ENCODE measurements around the gene TSPAN15.

TSPAN15 gene

DNA sequence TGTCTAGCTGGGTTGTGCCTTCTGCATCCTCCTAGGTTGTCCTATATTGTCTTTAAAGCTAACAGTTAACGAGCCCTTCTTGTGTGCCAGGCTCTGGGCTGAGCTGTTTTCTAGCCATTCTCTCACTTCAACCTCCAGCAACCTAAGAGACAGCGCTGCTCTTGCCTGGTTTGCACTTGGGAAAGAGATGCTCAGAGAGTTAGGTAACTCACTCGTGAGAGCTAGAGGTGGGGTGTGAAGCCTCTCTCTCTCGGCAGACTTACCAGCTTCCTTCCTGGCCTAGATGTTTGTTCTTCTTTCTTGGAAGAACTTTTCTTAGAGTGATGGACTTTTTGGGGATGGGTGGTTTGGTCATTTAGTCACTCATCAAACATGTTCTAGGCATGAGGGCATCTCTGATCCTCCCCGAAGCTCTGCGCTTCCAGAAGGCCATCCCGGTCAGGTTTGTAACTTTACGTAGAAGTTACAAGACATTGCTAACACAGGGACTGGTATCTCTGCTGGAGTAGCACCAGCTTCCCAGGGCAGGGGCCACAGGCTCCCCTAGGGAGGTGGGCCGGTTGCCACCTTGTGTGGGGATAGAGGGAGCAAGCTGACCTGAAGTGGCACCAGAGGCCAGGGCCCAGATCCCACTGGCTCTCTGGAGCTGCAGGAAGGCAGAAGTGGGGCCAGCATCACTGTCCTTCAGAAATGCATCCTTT is 14.3 kb downstream of the TSPAN15 start:
- no peak overlapping the region for H3K4me3 ChIP-seq (ENCODE audit: low read depth, low read length)
- TF ChIP-seq, protein P1, sequence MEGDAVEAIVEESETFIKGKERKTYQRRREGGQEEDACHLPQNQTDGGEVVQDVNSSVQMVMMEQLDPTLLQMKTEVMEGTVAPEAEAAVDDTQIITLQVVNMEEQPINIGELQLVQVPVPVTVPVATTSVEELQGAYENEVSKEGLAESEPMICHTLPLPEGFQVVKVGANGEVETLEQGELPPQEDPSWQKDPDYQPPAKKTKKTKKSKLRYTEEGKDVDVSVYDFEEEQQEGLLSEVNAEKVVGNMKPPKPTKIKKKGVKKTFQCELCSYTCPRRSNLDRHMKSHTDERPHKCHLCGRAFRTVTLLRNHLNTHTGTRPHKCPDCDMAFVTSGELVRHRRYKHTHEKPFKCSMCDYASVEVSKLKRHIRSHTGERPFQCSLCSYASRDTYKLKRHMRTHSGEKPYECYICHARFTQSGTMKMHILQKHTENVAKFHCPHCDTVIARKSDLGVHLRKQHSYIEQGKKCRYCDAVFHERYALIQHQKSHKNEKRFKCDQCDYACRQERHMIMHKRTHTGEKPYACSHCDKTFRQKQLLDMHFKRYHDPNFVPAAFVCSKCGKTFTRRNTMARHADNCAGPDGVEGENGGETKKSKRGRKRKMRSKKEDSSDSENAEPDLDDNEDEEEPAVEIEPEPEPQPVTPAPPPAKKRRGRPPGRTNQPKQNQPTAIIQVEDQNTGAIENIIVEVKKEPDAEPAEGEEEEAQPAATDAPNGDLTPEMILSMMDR (IDR thresholded peaks at IDR 0.05; ENCODE audit: borderline replicate concordance, insufficient read depth, low read depth, low read length): no peak

DNA sequence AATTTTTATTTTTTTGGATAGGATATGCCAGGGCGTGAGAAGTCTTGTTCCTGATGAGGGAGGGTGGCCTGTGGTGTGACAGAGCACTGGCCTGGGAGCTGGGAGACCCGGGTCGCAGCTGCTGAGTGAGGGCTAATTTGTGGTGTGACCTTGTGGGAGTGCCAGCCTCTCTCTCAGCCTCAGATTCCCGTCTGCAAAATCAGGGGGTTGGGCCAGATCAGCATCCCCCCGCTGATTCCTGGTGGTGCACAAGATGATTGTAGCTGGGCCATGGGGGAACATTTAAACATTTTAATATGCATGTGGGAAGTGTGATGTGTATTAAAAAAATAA is 14.9 kb downstream of the TSPAN15 start:
- TF ChIP-seq, protein P1 (IDR thresholded peaks at IDR 0.05; ENCODE audit: borderline replicate concordance, insufficient read depth, low read depth, low read length): no peak

DNA sequence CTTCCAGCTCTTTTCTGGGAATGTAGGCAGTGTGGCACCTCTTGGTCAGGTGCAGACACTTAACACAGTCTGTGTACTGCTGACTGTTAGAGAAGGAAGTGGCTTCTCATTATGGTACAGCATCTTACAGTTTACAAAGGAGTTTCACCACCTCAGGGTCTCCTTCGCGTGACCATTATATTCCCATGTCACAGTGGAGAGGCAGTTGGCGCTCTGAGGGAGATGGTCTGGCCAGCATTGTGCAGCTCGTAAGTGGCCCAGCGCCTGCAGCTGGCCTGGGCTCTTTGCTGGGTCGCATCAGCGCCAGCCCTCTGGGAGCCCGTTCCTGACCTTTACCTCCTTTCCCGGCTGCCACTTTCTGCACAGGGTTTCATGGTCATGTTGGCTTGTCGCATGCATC is 15.4 kb downstream of the TSPAN15 start:
- TF ChIP-seq, protein P1 (IDR thresholded peaks at IDR 0.05; ENCODE audit: borderline replicate concordance, insufficient read depth, low read depth, low read length): no peak
- H3K4me3 ChIP-seq (ENCODE audit: low read depth, low read length): no peak overlapping the region

More for the DNA sequence above, 14.9 kb downstream of the TSPAN15 start:
- H3K4me3 ChIP-seq (ENCODE audit: low read depth, low read length): no peak overlapping the region

DNA sequence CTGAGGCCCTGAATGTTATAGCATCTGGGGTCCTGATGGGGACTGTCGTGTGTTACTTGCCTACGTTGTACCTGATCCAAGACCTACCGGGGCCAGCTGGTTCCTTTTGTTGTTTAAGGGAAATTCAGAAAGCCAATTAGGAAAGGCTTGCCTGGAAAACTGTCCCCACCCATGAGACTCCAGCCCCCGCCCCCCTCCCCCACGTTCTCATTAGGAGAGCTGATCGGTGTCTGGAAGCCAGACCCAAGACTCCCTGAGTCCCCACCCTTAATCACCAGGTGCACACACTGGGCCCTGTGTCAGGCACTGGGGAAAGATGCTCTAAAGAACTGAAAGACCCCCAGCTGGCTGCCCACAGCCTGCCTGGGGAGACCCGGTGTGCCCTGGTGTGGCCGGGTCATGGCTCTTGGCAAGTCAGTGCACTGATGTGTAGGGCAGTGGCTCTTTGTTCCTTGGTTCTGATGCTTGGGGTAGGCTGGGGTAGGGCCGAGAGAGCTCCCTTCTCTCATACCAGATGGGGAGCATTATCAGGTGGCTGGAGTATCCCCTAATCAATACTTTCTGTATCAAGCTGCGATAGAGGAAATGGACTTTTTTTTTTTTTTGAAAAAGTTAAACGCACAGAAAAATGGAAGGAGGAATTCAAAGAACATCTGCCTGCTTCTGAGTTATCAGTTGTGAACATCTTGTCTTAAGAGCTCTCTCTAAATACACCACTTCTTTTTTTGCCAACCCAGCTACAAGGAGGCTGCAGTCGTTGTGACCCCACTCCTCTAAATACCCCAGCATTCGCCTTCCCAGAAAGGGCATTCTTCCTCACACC is 16.9 kb downstream of the TSPAN15 start:
- TF ChIP-seq, protein P1 (IDR thresholded peaks at IDR 0.05; ENCODE audit: borderline replicate concordance, insufficient read depth, low read depth, low read length): no peak
- H3K4me3 ChIP-seq (ENCODE audit: low read depth, low read length): no peak overlapping the region

DNA sequence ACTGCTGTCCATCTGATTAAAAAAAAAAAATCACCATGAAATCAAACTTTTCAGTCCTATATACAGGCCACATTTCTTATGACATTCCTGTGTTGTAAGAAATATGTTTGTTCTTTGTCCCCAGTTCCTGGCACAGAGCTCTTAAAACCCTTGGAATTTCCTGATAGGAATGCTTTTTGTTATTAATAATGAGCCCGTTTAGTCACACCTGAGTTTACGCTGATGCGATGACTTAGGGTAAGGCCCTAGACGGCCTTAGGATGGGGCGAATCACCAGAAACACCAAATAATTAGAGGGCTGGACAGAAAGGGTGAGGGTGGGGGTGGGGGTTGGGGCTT is 17.5 kb downstream of the TSPAN15 start:
- TF ChIP-seq, protein P1 (IDR thresholded peaks at IDR 0.05; ENCODE audit: borderline replicate concordance, insufficient read depth, low read depth, low read length): no peak
- no peak overlapping the region for H3K4me3 ChIP-seq (ENCODE audit: low read depth, low read length)

DNA sequence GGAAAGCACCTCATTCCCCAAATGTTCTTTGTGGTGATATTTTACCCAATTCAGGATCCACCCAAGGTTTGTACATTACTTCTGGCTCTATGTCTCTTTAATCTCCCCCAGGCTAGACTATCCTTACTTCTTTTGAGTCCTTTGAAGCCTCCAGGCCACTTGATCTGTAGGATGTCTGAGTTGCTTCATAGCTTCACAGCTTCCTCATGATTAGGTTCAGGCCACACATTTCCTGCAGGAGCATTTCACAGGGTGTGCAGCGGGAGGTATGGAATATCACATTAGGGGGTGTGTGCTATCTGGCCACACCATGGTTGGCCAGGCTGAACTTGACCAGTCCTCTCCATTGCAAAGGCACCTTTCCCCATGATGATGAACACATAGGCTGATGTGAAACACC is 18.7 kb downstream of the TSPAN15 start:
- TF ChIP-seq, protein P1 (IDR thresholded peaks at IDR 0.05; ENCODE audit: borderline replicate concordance, insufficient read depth, low read depth, low read length): no peak

More for the DNA sequence above, 18.7 kb downstream of the TSPAN15 start:
- H3K4me3 ChIP-seq (ENCODE audit: low read depth, low read length): no peak overlapping the region
